ENCODE data around the gene RB1. TPM values are rescaled to one million over a fixed set of nuclear protein-coding genes. Genes with fewer than 3 reads are reported as not detected.

Gene RB1
- total and polyA plus RNA-seq, 2 donors (not counting 1 experiment from before 2014, with no cell fraction given), result 24.0 to 70.4 TPM

- ATAC-seq (ENCODE audit: low read depth), result no peak
- POLR2A ChIA-PET, result interaction anchor here (1.1 to 1.6 kb wide), 2 partner anchors 28 to 30 kb away, joined by 3 to 4 read pairs; partner anchors contain the start of gene ITM2B
- H3K4me1 Mint-ChIP-seq, result peaks cover 47% of the 10 kb centered on the region
Measured at GRCh38 chr13:48263196-48263595, 40.4 kb upstream of the RB1 start.

More at GRCh38 chr13:48263196-48263595, 40.4 kb upstream of the RB1 start:
- Histone ChIP-seq H3K9me3 (ENCODE audit: control extremely low read depth in 1 of 3, control insufficient read depth in 2 of 3, insufficient read depth in 1 of 3, low read length in 2 of 3) (peaks cover 0 to 1% (median 0%) of the 10 kb centered on the region in 3 donors), H3K27ac (ENCODE audit: low read length in 2 of 2) (peak overlapping the region in 1 of 2 donors; percentile 80), H3K4me3 (ENCODE audit: control extremely low read depth in 1 of 5, extremely low read depth in 1 of 5, insufficient read depth in 1 of 5, low read depth in 2 of 5, low read length in 4 of 5) (no peak overlapping the region), H3K4me1 (ENCODE audit: control insufficient read depth in 2 of 2, insufficient read depth in 2 of 2, low read length in 2 of 2) (peaks cover 44 to 47% of the 10 kb centered on the region in 2 donors), H3K9ac (ENCODE audit: low read length) (peak overlapping the region; percentile 3), H3K36me3 (replicated peaks in 1 of 2; ENCODE audit: control extremely low read depth in 1 of 2, control insufficient read depth in 1 of 2, extremely low read depth in 1 of 2, insufficient read depth in 2 of 2, low read length in 1 of 2) (peaks cover 8 to 49% of the 10 kb centered on the region in 2 experiments), H2AFZ (ENCODE audit: insufficient read depth, low read depth, low read length, poor library complexity, severe bottlenecking) (no peak overlapping the region), H3K27me3 (replicated peaks in 1 of 4; ENCODE audit: control extremely low read depth in 1 of 4, control insufficient read depth in 3 of 4, insufficient read depth in 4 of 4, low read length in 3 of 4) (no peaks in the 10 kb centered on the region), H3K4me2 (replicated peaks; ENCODE audit: low read depth, low read length, poor library complexity, severe bottlenecking) (peak overlapping the region; percentile 78), H3K79me2 (ENCODE audit: control insufficient read depth, insufficient read depth, low read length) (peaks cover 5% of the 10 kb centered on the region), H4K20me1 (ENCODE audit: control insufficient read depth, insufficient read depth, low read length, poor library complexity, severe bottlenecking) (peaks cover 8% of the 10 kb centered on the region)
- Mint-ChIP-seq H3K9me3 (ENCODE audit: insufficient read depth) (no peaks in the 10 kb centered on the region), H3K4me3 (peak overlapping the region; percentile 61), H3K27me3 (no peaks in the 10 kb centered on the region), H3K27ac (peak overlapping the region; percentile 80)
- no peak for TF ChIP-seq EZH2 (IDR thresholded peaks at IDR 0.05; ENCODE audit: borderline replicate concordance, insufficient read depth, low read depth, low read length, poor library complexity, severe bottlenecking)
- TF ChIP-seq CTCF (IDR thresholded peaks at IDR 0.05), result no peak
- DNase-seq, result no peak
- WGBS (ENCODE audit: insufficient coverage), result 100% methylated on average over 1 of the region's 1 CpG
- intact Hi-C loops (cut with micrococcal nuclease), result no loop called here
- CTCF ChIA-PET, result interaction anchor here (1.1 to 1.6 kb wide), 2 partner anchors 27 to 61 kb away, joined by 4 to 5 read pairs; no protein-coding TSS in a partner anchor

All from B cell (primary cell).